Lower leg skin (tissue), 3 donors: ENCODE data around the gene GABRB3.

Experiments used
- POLR2A ChIP-seq, 2 donors: fragments of 450-650 bp; IDR thresholded peaks; one replicate each; pipeline ENCODE4 v1.6.1; 2016 to 2017; ENCODE audit warnings: antibody characterized with exemption in 2 of 2, mild to moderate bottlenecking in 1 of 2, moderate library complexity in 1 of 2
- TF ChIP-seq, protein P1 (sequence below), 3 donors: fragments of 450-650 bp; IDR thresholded peaks; one replicate each; pipeline ENCODE4 v1.5.1; 2016; ENCODE audit warnings: antibody characterized with exemption in 3 of 3, mild to moderate bottlenecking in 3 of 3, moderate library complexity in 2 of 3

DNA sequence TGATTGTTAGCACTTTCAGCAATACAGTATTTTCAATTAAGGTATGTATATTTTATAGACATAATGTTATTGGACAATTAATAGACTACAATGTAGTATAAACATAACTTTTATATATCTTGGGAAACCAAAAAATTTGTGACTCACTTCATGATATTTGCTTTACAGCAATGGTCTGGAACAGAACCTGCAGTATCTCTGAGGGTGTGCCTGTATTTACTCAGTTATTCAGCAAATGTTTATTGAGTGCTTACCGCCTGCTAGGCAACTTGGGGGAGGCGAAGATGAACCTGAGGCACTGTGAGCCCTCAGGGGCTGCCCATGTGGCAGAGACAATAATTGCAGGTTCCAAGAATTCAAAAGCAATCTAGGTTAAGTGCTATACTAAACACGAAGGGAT lies 144.8 kb downstream of the GABRB3 start:
- TF ChIP-seq POLR2A (IDR thresholded peaks at IDR 0.05) = no peak
- TF ChIP-seq, protein P1, sequence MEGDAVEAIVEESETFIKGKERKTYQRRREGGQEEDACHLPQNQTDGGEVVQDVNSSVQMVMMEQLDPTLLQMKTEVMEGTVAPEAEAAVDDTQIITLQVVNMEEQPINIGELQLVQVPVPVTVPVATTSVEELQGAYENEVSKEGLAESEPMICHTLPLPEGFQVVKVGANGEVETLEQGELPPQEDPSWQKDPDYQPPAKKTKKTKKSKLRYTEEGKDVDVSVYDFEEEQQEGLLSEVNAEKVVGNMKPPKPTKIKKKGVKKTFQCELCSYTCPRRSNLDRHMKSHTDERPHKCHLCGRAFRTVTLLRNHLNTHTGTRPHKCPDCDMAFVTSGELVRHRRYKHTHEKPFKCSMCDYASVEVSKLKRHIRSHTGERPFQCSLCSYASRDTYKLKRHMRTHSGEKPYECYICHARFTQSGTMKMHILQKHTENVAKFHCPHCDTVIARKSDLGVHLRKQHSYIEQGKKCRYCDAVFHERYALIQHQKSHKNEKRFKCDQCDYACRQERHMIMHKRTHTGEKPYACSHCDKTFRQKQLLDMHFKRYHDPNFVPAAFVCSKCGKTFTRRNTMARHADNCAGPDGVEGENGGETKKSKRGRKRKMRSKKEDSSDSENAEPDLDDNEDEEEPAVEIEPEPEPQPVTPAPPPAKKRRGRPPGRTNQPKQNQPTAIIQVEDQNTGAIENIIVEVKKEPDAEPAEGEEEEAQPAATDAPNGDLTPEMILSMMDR (IDR thresholded peaks at IDR 0.05) = no peak
